Activated CD4-positive, alpha-beta T cell treated with anti-CD3 and anti-CD28 coated beads, Interleukin-2, Interleukin-4, amounts not matched to agents 100 ng/mL and 50 ng/mL, durations not matched to agents 16 hours and 8 hours (primary cell): ENCODE measurements around the gene ZCCHC24.

Experiments used
- DNase-seq: peaks from one replicate; pipeline ENCODE4 v3.0.0-alpha.2; 2020; ENCODE audit warnings: low spot score

ZCCHC24 gene

DNA sequence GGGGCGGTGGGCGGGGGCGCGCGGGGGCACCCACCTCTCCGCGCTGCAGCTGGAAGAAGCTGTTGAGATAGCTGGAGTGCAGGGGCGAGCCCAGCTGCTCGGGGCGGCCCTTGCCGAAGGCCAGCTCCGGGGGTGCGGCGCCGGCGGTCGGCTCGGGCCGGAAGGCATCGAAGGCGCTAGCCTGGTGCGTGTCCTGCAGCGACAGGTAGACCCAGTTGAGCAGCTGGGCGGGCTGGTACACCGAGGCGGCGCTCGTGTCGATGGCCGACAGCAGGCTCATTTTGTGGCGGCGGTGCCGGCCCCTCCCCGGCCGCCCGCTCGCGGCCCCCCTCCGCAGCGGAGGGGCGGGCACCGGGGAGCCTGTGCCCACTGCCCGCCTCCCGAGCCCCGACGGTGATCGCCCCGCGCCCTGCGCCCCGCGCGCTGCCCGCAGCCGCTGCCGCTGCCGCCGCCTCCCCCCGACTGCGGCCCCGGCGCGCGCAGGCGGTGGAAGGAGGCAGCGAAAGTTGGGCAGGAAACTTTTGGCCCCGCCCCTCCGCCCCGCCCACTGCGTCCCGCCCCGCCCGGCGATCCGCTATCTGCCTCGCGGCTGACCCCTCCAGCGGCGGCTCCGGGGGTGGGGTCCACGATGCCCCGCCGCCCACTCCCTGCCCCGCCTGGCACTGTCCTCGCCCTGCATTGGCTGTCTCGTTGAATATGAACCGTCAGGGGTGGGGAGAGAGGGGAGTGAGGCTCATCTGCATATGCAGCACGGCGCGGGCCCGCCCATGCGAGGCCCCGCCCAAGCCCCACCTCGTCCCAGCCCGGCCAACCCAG lies at the start of gene ZCCHC24:
ZCCHC24 (minus strand) TSS at position 464 of the 816 bp plus-strand sequence; CDS start at position 280, 184 bp downstream.
- peak; percentile 91 for DNase-seq

DNA sequence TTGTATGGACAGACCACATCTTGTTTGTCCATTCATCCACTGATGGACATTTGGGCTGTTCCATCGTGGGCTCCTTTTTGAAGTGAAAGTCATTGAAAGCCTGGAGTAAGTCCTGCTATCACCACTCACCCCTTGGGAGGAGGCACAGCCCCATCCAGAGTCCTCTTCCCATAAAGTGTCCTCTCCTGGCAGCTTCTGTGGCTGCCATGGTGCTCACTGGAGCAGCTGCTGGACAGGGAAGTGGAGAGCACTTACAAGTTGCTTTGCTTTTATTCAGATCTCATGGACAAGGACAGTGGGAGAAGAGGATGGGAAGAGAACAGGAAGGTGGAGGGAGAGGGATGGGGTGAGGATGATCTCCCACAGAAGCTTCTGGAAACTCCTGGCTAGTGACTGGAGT lies 48.4 kb upstream of the ZCCHC24 start:
- DNase-seq: no peak

- no peak for DNase-seq
Observed at GRCh38 chr10:79492839-79493238, 47.4 kb upstream of the ZCCHC24 start.

- no peak for DNase-seq
Observed at GRCh38 chr10:79492256-79492655, 46.8 kb upstream of the ZCCHC24 start.

GRCh38 chr10:79491143-79491835 lies 45.9 kb upstream of the ZCCHC24 start:
- DNase-seq: no peak

- DNase-seq: no peak
Observed at GRCh38 chr10:79490400-79491142, 45.1 kb upstream of the ZCCHC24 start.

DNA sequence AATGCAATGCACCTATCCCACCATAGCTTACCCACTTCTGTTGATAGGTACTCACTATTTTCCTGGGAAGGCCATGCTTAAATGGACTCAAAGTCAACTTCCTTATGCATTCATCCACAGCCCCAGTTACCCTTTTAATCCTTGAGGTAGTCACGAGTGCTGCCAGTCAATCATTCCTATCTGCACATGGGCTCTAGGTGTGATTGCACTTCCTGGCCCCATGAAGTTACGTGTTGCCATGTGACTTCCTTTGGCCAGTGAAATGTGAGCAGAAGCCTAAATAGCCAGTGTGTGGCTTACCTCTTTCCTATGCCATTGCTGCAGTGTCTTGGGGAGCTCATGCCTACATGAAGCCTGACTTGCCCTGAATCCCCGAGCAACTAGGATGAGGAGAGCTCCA lies 43.4 kb upstream of the ZCCHC24 start:
- no peak for DNase-seq

DNA sequence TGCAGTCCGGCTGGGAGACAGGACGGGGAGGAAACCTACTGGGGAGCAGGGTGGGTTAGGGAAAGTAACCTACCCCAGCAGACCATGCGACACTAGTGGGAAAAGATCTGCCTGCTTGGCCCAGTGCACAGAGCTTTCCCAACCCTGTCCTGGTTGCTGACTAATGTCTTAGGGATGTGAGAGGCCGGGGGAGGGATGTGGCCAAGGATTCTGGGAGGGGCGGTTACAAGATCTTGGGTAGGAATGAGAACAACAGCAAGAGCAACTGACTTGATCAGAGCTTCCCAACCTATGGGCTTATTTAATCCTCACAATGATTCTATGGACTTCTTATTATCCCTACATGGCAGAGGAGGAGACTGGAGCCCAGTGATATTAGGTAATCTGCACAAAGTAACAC lies 42.9 kb upstream of the ZCCHC24 start:
- no peak for DNase-seq

- peak; percentile 44 for DNase-seq
Observed at GRCh38 chr10:79487296-79488194, 42.1 kb upstream of the ZCCHC24 start.

GRCh38 chr10:79484476-79484875 lies 39.1 kb upstream of the ZCCHC24 start:
- DNase-seq: no peak

- DNase-seq: no peak
Observed at GRCh38 chr10:79483948-79484347, 38.5 kb upstream of the ZCCHC24 start.

DNA sequence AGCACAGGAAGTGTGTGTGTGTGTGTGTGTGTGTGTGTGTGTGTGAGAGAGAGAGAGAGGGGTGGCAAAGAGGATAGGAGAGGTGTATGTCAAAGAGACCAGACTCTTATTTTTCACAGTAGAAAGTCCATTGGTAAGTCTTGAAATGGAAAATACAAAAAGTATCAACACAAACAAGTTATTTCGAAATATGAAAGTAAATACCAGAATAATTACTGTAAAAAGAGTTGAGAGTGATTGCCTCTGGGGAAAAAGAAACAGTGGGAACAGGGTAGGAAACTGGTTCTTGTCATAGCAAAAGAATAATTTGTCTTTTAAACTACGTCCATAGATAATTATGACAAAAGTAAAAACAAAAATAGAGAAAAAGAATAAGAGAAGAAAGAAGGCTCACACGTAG lies 37.9 kb upstream of the ZCCHC24 start:
- DNase-seq: no peak

DNA sequence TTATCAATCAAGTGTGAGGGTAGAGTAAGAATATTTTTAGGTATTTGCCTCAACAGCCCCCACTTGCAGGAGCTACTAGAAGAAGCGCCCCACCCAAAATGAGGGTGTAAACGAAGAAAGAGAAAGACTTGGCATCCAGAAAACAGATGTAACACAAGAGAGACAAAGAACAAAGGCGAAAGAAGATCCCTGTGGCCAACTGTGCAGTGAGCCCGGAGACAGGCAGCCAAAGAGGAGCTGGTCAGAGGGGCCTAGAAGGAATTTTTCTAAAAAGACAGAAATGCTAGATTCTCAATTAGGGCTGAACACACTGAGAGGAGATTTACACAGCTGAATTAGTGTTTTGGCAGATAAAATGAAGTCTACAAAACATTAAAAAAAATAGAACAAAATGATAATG lies 37.3 kb upstream of the ZCCHC24 start:
- no peak for DNase-seq

DNA sequence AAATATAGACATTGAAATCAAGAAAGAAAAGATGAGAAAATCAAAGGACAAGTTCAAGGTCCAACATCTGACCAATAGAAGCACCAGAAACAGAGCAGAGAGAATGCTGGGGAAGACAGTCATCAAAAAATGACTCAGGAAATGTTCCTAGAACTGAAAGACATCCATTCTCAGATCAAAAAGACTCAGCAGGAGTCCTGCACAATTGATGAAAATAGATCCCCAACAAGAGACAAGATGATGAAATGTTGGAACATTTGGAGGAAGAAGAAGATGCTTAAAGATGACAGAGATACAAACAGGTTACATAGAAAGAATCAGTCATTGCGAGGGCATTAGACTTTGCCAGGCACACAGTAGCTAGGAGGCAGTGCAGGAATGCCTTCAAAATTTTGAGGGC lies 36.9 kb upstream of the ZCCHC24 start:
- no peak for DNase-seq

DNA sequence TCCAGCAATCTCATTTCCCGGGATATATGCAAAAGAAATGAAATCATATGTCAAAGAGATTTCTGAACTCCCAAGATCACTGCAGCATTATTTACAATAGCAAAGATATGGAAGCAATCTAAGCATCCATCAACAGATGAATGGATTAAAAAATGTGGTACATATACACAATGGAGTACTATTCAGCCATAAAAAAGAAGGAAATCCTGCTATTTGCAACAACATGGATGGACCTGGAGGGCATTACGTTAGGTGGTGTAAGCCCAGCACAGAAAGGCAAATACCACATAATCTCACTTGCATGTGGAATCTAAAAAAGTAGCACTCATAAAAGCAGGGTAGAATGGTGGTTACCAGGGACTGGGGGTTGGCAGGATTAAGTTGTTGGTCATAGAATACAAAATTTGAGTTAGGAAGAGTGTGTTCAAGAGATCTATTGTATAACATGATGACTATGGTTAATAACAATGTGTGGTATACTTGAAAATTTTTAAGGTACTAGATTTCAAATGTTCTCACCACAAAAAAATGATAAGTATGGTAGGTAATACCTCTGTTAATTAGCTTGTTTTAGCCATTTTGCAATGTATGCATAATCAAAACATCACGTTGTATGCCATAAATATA lies 34.0 kb upstream of the ZCCHC24 start:
- no peak for DNase-seq

GRCh38 chr10:79477456-79477855 lies 32.0 kb upstream of the ZCCHC24 start:
- no peak for DNase-seq

DNA sequence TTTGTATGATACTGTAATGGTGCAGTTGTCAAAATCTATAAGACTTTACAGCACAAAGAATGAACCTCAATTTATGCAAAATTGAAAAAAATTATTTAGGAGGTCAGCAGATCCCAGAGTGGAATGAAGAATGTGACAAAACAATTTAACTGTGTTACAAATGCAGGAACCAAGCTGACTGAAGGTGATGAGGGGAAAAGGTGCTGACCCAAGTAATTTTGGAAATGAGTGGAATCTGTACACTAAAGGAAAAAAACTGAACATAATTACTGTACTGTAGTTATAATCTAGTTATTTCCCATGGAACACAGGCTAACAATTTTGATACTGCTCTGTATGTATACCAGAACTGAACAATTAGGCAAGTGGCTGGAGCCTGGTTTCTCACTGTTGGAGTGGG lies 31.2 kb upstream of the ZCCHC24 start:
- no peak for DNase-seq

- DNase-seq: no peak
Observed at GRCh38 chr10:79475877-79476276, 30.5 kb upstream of the ZCCHC24 start.

DNA sequence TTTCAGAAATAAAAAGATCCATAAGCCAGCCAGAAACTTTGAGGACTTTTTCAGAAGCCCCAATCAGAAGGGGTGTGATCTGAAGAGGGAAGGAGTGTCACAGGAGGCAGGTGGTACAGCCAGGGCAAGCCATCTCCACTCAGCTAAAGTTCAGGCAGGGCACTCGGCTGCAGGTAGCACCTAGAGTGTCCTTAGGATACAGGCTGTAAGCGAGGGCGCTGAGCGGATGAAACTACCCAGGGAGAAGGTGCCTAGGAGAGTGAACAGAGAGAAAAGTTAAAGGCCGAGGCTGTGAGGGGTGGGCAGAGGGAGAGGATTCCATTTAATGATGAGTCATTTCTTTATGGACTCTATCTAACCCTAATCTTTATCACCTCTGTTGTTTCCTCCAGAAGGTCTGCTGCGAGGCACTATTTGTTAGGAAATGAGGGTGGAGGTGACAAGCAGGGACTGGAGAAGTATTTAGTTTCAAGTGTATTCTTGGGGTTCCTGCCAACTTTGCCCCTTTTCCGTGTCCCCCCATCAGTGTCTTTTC lies 29.8 kb upstream of the ZCCHC24 start:
- DNase-seq: no peak

DNA sequence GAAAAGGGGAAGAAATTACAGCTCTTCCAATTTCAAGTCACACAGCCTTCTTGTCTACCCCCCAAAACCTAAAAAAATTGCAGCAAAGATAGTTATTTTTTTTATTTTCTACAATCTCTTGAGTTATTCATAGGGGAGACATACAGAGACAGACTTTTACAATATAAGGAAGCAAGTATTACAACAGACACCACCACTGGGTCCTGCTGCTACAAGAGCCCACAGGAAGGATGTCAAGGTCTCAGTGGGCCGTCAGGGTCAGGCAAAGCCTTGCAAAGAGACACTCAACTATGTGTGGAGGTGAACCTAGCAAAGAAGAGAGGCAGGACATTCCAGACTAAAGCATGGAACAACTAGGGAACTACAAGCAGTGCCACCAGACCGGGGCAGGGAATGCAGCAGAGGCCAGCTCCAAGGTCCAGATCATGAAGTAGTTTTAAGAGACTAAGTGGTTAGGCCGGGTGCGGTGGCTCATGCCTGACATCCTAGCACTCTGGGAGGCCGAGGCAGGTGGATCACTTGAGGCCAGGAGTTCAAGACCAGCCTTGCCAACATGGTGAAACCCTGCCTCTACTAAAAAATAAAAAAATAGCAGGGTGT lies 28.2 kb upstream of the ZCCHC24 start:
- no peak for DNase-seq

- no peak for DNase-seq
Observed at GRCh38 chr10:79472951-79473350, 27.5 kb upstream of the ZCCHC24 start.
